WTC11 (cell line): ENCODE data around the gene ZDHHC18. TPM values are rescaled to one million over a fixed set of nuclear protein-coding genes. Genes with fewer than 3 reads are reported as not detected.

Experiments used
- ATAC-seq: fragments of 200-7000 bp; cut with Tn5 transposase; 2 replicates; pipeline ENCODE4 v1.10.0; 2021; ENCODE audit warnings: mild to moderate bottlenecking, moderate library complexity
- CTCF ChIA-PET: fragments of 300-600 bp; sonication (Branson Sonifier 250); formaldehyde crosslinking; loops from one replicate; lab custom pipeline; 2021; ENCODE audit warnings: antibody characterized with exemption; lab: Charles Lee
- POLR2A ChIA-PET: fragments of 350-600 bp; sonication (Branson Sonifier 250); formaldehyde crosslinking; loops from one replicate; lab custom pipeline; 2021; ENCODE audit warnings: antibody characterized with exemption; lab: Charles Lee
- DNase-seq: peaks from one replicate; pipeline ENCODE4 v3.0.0; 2021; ENCODE audit warnings: low spot score
- H3K27ac Mint-ChIP-seq: 2 replicates; pipeline ENCODE4 v1.8.0; 2021; ENCODE audit warnings: mixed read lengths
- H3K27me3 Mint-ChIP-seq: 2 replicates; pipeline ENCODE4 v1.8.0; 2021; ENCODE audit warnings: low read depth, mild to moderate bottlenecking, moderate library complexity, mixed read lengths
- H3K36me3 Mint-ChIP-seq: 2 replicates; pipeline ENCODE4 v1.8.0; 2021; ENCODE audit warnings: mixed read lengths
- H3K4me1 Mint-ChIP-seq: 2 replicates; pipeline ENCODE4 v1.8.0; 2022; ENCODE audit warnings: mixed read lengths
- H3K4me3 Mint-ChIP-seq: 2 replicates; pipeline ENCODE4 v1.8.0; 2021; ENCODE audit warnings: mild to moderate bottlenecking, moderate library complexity, mixed read lengths
- H3K9me3 Mint-ChIP-seq: 2 replicates; pipeline ENCODE4 v1.8.0; 2021; ENCODE audit warnings: mixed read lengths
- ATF3 ChIP-seq: sonication (generic); formaldehyde crosslinking; conservative IDR thresholded peaks from 2 replicates; pipeline ENCODE4 v1.8.1; 2022; ENCODE audit warnings: mild to moderate bottlenecking, missing genetic modification reagents
- CBFB ChIP-seq: sonication (generic); formaldehyde crosslinking; IDR thresholded peaks from 2 replicates; pipeline ENCODE4 v1.8.1; 2022; ENCODE audit warnings: mild to moderate bottlenecking, low read depth, missing genetic modification reagents
- ELF4 ChIP-seq: sonication (generic); formaldehyde crosslinking; IDR thresholded peaks from 2 replicates; pipeline ENCODE4 v1.8.1; 2022; ENCODE audit warnings: low read depth, mild to moderate bottlenecking, moderate library complexity, missing genetic modification reagents
- FOXK1 ChIP-seq: sonication (generic); formaldehyde crosslinking; IDR thresholded peaks from 2 replicates; pipeline ENCODE4 v1.8.0; 2022; ENCODE audit warnings: mild to moderate bottlenecking, moderate library complexity, missing genetic modification reagents
- GRHL2 ChIP-seq: fragments of 250-450 bp; sonication (Bioruptor Pico); IDR thresholded peaks from 2 replicates; pipeline ENCODE4 v1.8.0; 2022; ENCODE audit warnings: mild to moderate bottlenecking, moderate library complexity; ENCODE audit not compliant: insufficient replicate concordance, severe bottlenecking
- JAZF1 ChIP-seq: fragments of 250-450 bp; sonication (Bioruptor Pico); IDR thresholded peaks from 2 replicates; pipeline ENCODE4 v1.9.0; 2021; ENCODE audit warnings: moderate library complexity, mild to moderate bottlenecking, inconsistent platforms
- NFYB ChIP-seq: sonication (generic); formaldehyde crosslinking; conservative IDR thresholded peaks from 2 replicates; pipeline ENCODE4 v1.8.0; 2022; ENCODE audit warnings: low read depth, missing genetic modification reagents
- NR3C1 ChIP-seq: sonication (generic); formaldehyde crosslinking; conservative IDR thresholded peaks from 2 replicates; pipeline ENCODE4 v1.8.1; 2023; ENCODE audit warnings: low read depth, mild to moderate bottlenecking, missing genetic modification reagents
- OVOL2 ChIP-seq: fragments of 250-450 bp; sonication (Bioruptor Pico); IDR thresholded peaks from 2 replicates; pipeline ENCODE4 v1.9.0; 2021; ENCODE audit warnings: mild to moderate bottlenecking, borderline replicate concordance
- RORB ChIP-seq: fragments of 250-450 bp; sonication (Bioruptor Pico); IDR thresholded peaks from 2 replicates; pipeline ENCODE4 v1.9.0; 2021; ENCODE audit warnings: mild to moderate bottlenecking
- ZNF121 ChIP-seq: sonication (generic); formaldehyde crosslinking; IDR thresholded peaks from 2 replicates; pipeline ENCODE4 v1.8.0; 2023; ENCODE audit warnings: missing genetic modification reagents
- ZNF219 ChIP-seq: sonication (generic); formaldehyde crosslinking; IDR thresholded peaks from 2 replicates; pipeline ENCODE4 v1.8.0; 2023; ENCODE audit warnings: missing genetic modification reagents, mild to moderate bottlenecking, borderline replicate concordance
- ZNF281 ChIP-seq: sonication (generic); formaldehyde crosslinking; IDR thresholded peaks from 2 replicates; pipeline ENCODE4 v1.8.0; 2023; ENCODE audit warnings: mild to moderate bottlenecking, missing genetic modification reagents
- ZNF671 ChIP-seq: fragments of 250-450 bp; sonication (Bioruptor Pico); IDR thresholded peaks from 2 replicates; pipeline ENCODE4 v1.8.0; 2021; ENCODE audit warnings: mild to moderate bottlenecking
- total RNA-seq: library from RNA; stranded (reverse); gene quantifications from 3 replicates; pipeline ENCODE4 v1.2.3, GENCODE V29; 2021
- TF ChIP-seq, protein P1 (sequence below): sonication (generic); formaldehyde crosslinking; IDR thresholded peaks from 2 replicates; pipeline ENCODE4 v1.8.0; 2022; ENCODE audit warnings: mild to moderate bottlenecking, missing genetic modification reagents
- TF ChIP-seq, protein P2 (sequence below): fragments of 250-450 bp; sonication (Bioruptor Pico); IDR thresholded peaks from 2 replicates; pipeline ENCODE4 v1.8.0; 2021; ENCODE audit warnings: mild to moderate bottlenecking
- TF ChIP-seq, protein P3 (sequence below): fragments of 250-450 bp; sonication (Bioruptor Pico); IDR thresholded peaks from 2 replicates; pipeline ENCODE4 v1.9.0; 2021; ENCODE audit warnings: mild to moderate bottlenecking
- TF ChIP-seq, protein P4 (sequence below): fragments of 200-600 bp; IDR thresholded peaks from 2 replicates; pipeline ENCODE4 v1.8.0; 2022; ENCODE audit warnings: antibody characterized with exemption
- TF ChIP-seq, protein P5 (sequence below): fragments of 250-450 bp; sonication (Bioruptor Pico); IDR thresholded peaks from 2 replicates; pipeline ENCODE4 v2.1.2; 2022; ENCODE audit warnings: mild to moderate bottlenecking, moderate library complexity
- TF ChIP-seq, protein P6 (sequence below): sonication (generic); formaldehyde crosslinking; IDR thresholded peaks from 2 replicates; pipeline ENCODE4 v1.8.1; 2022; ENCODE audit warnings: missing genetic modification reagents, borderline replicate concordance

Gene ZDHHC18
- total RNA-seq, 1 experiment from 2014 or later = 26.5 TPM

DNA sequence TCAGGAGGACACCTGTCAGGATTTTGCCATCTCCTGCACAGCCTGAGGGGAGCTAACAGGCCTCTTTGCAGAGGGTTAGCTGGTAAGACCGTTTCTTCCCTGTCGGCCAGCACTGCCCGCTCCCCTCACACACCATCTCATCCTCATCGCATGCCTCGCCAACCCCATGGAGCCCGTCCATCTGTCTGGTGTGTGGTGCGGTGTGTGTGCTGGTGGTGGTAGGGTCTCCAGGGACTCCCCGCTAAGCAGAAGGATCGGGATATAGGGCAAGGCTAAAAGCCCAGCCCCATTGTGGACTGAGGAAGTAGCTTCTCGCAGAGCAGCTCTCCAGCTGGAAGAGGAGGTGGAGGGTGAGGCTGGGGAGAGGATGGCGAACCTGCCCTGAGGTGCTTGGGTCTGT, 29.7 kb downstream of the ZDHHC18 start:
- Mint-ChIP-seq H3K27ac (peak overlapping the region; percentile 51; the same call in 1 of the 2 replicates), H3K4me1 (peaks cover 12% of the 10 kb centered on the region), H3K9me3 (no peaks in the 10 kb centered on the region), H3K36me3 (peaks cover 24% of the 10 kb centered on the region), H3K4me3 (no peak overlapping the region), H3K27me3 (no peaks in the 10 kb centered on the region)
- ChIA-PET POLR2A (interaction anchor here (0.6 to 0.8 kb wide), 2 partner anchors 9 to 68 kb away, joined by 3 read pairs; partner anchors contain the start of gene PIGV), CTCF (interaction anchor here (0.8 to 4.1 kb wide), 6 partner anchors 9 to 46 kb away, joined by 3 to 23 read pairs (median 7); partner anchors contain the start of gene ZDHHC18)
- ATAC-seq (no peak), DNase-seq (no peak)
- TF ChIP-seq ELF4 (CRISPR knock-in tag) (no peak), CBFB (CRISPR knock-in tag) (no peak), ZNF121 (CRISPR knock-in tag) (no peak), NR3C1 (CRISPR knock-in tag) (no peak), NFYB (CRISPR knock-in tag) (no peak), GRHL2 (no peak), JAZF1 (CRISPR knock-in tag) (no peak), ZNF219 (CRISPR knock-in tag) (no peak), FOXK1 (CRISPR knock-in tag) (no peak), OVOL2 (CRISPR knock-in tag) (no peak), RORB (CRISPR knock-in tag) (no peak), ZNF281 (CRISPR knock-in tag) (no peak), ATF3 (no peak), ZNF671 (CRISPR knock-in tag) (no peak)
- TF ChIP-seq, protein P1, sequence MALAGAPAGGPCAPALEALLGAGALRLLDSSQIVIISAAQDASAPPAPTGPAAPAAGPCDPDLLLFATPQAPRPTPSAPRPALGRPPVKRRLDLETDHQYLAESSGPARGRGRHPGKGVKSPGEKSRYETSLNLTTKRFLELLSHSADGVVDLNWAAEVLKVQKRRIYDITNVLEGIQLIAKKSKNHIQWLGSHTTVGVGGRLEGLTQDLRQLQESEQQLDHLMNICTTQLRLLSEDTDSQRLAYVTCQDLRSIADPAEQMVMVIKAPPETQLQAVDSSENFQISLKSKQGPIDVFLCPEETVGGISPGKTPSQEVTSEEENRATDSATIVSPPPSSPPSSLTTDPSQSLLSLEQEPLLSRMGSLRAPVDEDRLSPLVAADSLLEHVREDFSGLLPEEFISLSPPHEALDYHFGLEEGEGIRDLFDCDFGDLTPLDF (CRISPR knock-in tag) = no peak
- TF ChIP-seq, protein P2, sequence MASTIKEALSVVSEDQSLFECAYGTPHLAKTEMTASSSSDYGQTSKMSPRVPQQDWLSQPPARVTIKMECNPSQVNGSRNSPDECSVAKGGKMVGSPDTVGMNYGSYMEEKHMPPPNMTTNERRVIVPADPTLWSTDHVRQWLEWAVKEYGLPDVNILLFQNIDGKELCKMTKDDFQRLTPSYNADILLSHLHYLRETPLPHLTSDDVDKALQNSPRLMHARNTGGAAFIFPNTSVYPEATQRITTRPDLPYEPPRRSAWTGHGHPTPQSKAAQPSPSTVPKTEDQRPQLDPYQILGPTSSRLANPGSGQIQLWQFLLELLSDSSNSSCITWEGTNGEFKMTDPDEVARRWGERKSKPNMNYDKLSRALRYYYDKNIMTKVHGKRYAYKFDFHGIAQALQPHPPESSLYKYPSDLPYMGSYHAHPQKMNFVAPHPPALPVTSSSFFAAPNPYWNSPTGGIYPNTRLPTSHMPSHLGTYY (CRISPR knock-in tag) = no peak
- TF ChIP-seq, protein P3, sequence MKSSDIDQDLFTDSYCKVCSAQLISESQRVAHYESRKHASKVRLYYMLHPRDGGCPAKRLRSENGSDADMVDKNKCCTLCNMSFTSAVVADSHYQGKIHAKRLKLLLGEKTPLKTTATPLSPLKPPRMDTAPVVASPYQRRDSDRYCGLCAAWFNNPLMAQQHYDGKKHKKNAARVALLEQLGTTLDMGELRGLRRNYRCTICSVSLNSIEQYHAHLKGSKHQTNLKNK (CRISPR knock-in tag) = no peak
- TF ChIP-seq, protein P4, sequence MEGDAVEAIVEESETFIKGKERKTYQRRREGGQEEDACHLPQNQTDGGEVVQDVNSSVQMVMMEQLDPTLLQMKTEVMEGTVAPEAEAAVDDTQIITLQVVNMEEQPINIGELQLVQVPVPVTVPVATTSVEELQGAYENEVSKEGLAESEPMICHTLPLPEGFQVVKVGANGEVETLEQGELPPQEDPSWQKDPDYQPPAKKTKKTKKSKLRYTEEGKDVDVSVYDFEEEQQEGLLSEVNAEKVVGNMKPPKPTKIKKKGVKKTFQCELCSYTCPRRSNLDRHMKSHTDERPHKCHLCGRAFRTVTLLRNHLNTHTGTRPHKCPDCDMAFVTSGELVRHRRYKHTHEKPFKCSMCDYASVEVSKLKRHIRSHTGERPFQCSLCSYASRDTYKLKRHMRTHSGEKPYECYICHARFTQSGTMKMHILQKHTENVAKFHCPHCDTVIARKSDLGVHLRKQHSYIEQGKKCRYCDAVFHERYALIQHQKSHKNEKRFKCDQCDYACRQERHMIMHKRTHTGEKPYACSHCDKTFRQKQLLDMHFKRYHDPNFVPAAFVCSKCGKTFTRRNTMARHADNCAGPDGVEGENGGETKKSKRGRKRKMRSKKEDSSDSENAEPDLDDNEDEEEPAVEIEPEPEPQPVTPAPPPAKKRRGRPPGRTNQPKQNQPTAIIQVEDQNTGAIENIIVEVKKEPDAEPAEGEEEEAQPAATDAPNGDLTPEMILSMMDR = no peak
- TF ChIP-seq, protein P5, sequence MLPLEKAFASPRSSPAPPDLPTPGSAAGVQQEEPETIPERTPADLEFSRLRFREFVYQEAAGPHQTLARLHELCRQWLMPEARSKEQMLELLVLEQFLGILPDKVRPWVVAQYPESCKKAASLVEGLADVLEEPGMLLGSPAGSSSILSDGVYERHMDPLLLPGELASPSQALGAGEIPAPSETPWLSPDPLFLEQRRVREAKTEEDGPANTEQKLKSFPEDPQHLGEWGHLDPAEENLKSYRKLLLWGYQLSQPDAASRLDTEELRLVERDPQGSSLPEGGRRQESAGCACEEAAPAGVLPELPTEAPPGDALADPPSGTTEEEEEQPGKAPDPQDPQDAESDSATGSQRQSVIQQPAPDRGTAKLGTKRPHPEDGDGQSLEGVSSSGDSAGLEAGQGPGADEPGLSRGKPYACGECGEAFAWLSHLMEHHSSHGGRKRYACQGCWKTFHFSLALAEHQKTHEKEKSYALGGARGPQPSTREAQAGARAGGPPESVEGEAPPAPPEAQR (CRISPR knock-in tag) = no peak
- TF ChIP-seq, protein P6, sequence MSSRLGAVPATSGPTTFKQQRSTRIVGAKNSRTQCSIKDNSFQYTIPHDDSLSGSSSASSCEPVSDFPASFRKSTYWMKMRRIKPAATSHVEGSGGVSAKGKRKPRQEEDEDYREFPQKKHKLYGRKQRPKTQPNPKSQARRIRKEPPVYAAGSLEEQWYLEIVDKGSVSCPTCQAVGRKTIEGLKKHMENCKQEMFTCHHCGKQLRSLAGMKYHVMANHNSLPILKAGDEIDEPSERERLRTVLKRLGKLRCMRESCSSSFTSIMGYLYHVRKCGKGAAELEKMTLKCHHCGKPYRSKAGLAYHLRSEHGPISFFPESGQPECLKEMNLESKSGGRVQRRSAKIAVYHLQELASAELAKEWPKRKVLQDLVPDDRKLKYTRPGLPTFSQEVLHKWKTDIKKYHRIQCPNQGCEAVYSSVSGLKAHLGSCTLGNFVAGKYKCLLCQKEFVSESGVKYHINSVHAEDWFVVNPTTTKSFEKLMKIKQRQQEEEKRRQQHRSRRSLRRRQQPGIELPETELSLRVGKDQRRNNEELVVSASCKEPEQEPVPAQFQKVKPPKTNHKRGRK (CRISPR knock-in tag) = no peak
